Activated T-cell treated with anti-CD3 and anti-CD28 coated beads, Interleukin-2, amount 50 U/mL, for 4 hours (primary cell): ENCODE results near the gene MROH8. TPM values are rescaled to one million over a fixed set of nuclear protein-coding genes. Genes with fewer than 3 reads are reported as not detected.

Experiments used
- ATAC-seq, 2 donors: fragments of 200-7000 bp; cut with Tn5 transposase; one replicate each; pipeline ENCODE4 v1.10.0; 2021
- DNase-seq: peaks from one replicate; pipeline ENCODE4 v3.0.0-alpha.2; 2020
- H3K27me3 Mint-ChIP-seq: one replicate; pipeline ENCODE4 v1.8.0; 2021; ENCODE audit warnings: low read depth, mixed read lengths
- H3K36me3 Mint-ChIP-seq: one replicate; pipeline ENCODE4 v1.8.0; 2022; ENCODE audit warnings: mixed read lengths; ENCODE audit not compliant: insufficient read depth
- H3K4me1 Mint-ChIP-seq: one replicate; pipeline ENCODE4 v1.8.0; 2021; ENCODE audit warnings: low read depth, mixed read lengths
- H3K4me3 Mint-ChIP-seq: one replicate; pipeline ENCODE4 v1.8.0; 2021; ENCODE audit warnings: mild to moderate bottlenecking, moderate library complexity, mixed read lengths
- H3K9me3 Mint-ChIP-seq: one replicate; pipeline ENCODE4 v1.8.0; 2021; ENCODE audit warnings: mixed read lengths
- total RNA-seq, 3 donors: library from RNA; stranded (reverse); gene quantifications; one replicate each; pipeline ENCODE4 v1.2.1, GENCODE V29; 2021

MROH8 gene
- total RNA-seq, 3 donors from 2014 or later, result 0.30 to 0.61 (median 0.51) TPM

DNA sequence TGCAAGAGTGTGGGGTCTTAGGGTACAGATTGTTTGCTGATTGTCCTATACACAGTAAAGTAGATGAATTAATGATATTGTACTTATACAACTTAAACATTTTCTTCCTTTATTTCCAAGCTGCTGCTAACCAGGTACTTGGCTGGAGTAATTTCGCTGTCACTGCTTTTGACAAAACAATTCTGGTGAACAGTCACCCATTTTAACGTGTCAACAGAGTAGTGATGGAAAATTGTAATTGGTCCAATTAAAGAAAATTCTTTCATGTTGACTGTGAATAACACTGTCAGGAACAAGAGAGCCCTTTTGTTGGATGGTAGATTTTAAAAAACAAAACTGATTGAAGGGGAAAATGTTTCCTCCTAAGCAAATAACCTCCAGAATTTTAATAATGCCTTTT is 26.4 kb upstream of the MROH8 start:
- ATAC-seq (no peak), DNase-seq (no peak)
- Mint-ChIP-seq H3K9me3 (no peaks in the 10 kb centered on the region), H3K36me3 (peaks cover 44% of the 10 kb centered on the region), H3K4me1 (no peaks in the 10 kb centered on the region), H3K4me3 (no peak overlapping the region), H3K27me3 (no peaks in the 10 kb centered on the region)

- Mint-ChIP-seq H3K27me3 (no peaks in the 10 kb centered on the region), H3K36me3 (peaks cover 50% of the 10 kb centered on the region), H3K9me3 (no peaks in the 10 kb centered on the region), H3K4me1 (no peaks in the 10 kb centered on the region), H3K4me3 (no peak overlapping the region)
- no peak for ATAC-seq
- no peak for DNase-seq
Measured at GRCh38 chr20:37205130-37205529, 25.8 kb upstream of the MROH8 start.

- H3K9me3 Mint-ChIP-seq, result no peaks in the 10 kb centered on the region
- DNase-seq, result no peak
- H3K4me1 Mint-ChIP-seq, result no peaks in the 10 kb centered on the region
- peaks cover 53% of the 10 kb centered on the region for H3K36me3 Mint-ChIP-seq
- no peak for ATAC-seq
- H3K27me3 Mint-ChIP-seq, result no peaks in the 10 kb centered on the region
- no peak overlapping the region for H3K4me3 Mint-ChIP-seq
Measured at GRCh38 chr20:37204056-37204455, 24.7 kb upstream of the MROH8 start.

DNA sequence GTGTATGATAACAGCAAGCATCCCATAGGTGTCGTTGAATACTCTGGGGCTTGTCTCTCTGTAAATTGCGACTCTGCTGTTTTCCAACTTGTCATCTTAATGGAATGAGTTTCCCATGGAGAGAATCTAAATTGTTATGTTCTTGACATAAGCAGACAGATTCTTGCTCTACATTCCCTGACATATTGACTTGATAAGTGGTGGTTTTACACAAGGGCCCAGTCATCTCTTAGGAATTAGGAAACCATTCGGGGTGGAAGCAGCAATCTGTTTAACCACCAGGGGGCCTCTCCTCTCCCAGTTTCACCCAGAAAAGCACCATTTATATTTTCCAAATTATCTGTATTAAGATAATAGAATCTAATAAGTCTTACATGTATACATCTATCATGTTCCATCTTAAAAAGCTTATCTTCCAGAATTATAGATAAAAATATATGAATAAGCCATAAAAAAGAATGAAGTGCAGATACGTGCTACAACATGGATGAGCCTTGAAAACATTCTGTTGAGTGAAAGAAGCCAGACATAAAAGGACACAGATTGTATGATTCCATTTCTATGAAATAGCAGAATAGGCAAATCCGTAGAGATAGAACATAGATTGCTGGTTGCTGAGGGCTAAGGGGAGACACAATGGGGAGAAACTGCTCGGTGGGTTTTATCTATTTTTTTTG is 23.1 kb upstream of the MROH8 start:
- no peak for ATAC-seq

DNA sequence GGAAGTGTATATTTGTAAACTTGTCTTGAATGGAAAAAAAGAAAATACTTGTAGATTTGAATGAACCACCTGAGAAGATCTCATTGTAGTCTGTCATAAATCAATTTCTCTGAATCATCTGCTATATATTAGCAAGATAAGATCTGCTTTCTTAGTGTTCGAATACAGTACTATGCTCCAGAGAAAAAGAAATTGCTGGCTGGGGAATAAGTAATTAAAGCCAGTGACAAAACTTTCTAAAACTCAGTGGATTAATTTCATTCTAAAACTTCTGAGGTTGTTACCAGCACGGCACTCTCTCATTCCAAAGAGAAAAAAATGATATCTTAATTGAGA is 22.4 kb upstream of the MROH8 start:
- DNase-seq (no peak), ATAC-seq (no peak)
- Mint-ChIP-seq H3K27me3 (no peaks in the 10 kb centered on the region), H3K36me3 (peaks cover 50% of the 10 kb centered on the region), H3K4me1 (peaks cover 6% of the 10 kb centered on the region), H3K9me3 (no peaks in the 10 kb centered on the region), H3K4me3 (no peak overlapping the region)

More for the DNA sequence above, 23.1 kb upstream of the MROH8 start:
- peaks cover 51% of the 10 kb centered on the region for H3K36me3 Mint-ChIP-seq
- no peaks in the 10 kb centered on the region for H3K27me3 Mint-ChIP-seq
- DNase-seq, result no peak
- no peaks in the 10 kb centered on the region for H3K9me3 Mint-ChIP-seq
- no peaks in the 10 kb centered on the region for H3K4me1 Mint-ChIP-seq
- no peak overlapping the region for H3K4me3 Mint-ChIP-seq

DNA sequence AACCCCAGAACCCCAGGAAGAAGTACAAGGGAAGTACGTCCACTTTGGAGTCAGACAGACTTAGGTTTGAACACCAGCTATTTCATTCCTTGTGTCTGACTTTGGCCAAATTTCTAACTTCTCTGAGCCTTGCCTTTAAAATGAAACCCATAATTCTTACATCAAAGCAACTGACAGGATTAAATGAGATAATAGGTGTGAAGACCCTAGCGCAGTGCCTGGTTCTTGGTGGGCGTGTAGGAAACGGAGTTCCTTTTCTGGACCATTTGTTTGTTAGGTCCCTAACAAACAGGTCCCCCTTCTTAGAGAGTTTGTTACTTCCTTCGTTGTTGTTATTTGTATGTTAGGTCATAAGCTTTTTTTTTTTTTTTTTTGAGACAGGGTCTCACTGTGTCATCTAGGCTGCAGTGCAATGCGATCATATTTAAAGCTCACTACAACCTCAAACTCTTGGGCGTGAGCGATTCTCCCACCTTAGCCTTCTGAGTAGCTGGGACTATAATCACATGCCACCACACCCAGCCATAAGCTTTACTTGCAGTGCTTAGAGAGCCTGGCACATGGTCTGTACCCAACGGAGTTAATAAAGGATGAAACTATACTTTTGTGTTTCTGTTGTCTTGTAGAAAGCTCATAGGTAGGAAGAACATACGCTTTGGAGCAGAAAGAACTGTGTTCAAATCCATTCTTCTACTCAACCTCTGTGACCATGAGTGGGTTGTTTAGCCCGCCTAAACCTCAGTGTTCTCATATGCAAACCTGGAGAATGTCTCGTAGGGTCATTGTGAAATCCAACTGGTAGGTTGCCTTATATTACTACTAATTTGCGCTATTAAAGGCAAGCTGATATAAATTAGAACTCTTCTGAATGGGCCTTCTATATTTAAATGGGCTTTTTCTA is 21.8 kb upstream of the MROH8 start:
- Mint-ChIP-seq H3K4me1 (peaks cover 11% of the 10 kb centered on the region), H3K4me3 (no peak overlapping the region), H3K36me3 (peaks cover 53% of the 10 kb centered on the region), H3K9me3 (no peaks in the 10 kb centered on the region), H3K27me3 (no peaks in the 10 kb centered on the region)
- no peak for DNase-seq
- ATAC-seq, result no peak

DNA sequence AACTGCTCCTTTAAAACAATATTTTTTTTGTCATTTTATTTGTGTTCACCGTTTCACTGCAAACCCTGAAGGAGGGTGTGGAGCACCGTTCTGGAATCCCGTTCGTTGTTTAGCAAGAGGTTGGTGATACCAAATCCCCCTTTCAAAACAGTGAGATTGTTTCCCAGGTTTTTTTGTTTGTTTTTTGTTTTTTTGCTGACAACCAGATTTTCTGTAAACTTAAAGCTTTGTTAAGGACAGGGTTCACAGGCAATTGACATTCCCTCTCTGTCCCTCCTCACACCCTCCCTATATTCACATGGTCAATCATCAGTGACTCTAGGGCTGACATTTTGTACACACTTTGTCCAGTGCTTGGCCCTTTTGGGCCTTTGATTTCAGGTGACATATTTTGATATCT is 21.0 kb upstream of the MROH8 start:
- H3K27me3 Mint-ChIP-seq, result no peaks in the 10 kb centered on the region
- peaks cover 16% of the 10 kb centered on the region for H3K4me1 Mint-ChIP-seq
- H3K9me3 Mint-ChIP-seq, result no peaks in the 10 kb centered on the region
- ATAC-seq, result no peak
- H3K36me3 Mint-ChIP-seq, result peaks cover 48% of the 10 kb centered on the region
- DNase-seq, result no peak
- H3K4me3 Mint-ChIP-seq, result no peak overlapping the region

- Mint-ChIP-seq H3K9me3 (no peaks in the 10 kb centered on the region), H3K36me3 (peaks cover 38% of the 10 kb centered on the region)
Measured at GRCh38 chr20:37198932-37199660, 19.7 kb upstream of the MROH8 start.

GRCh38 chr20:37194621-37195417 is 15.5 kb upstream of the MROH8 start:
- H3K9me3 Mint-ChIP-seq, result no peaks in the 10 kb centered on the region
- peak overlapping the region; percentile 5 for H3K4me3 Mint-ChIP-seq
- H3K4me1 Mint-ChIP-seq, result peaks cover 61% of the 10 kb centered on the region
- H3K36me3 Mint-ChIP-seq, result peaks cover 37% of the 10 kb centered on the region
- no peaks in the 10 kb centered on the region for H3K27me3 Mint-ChIP-seq
- ATAC-seq (peak; percentile 43 to 44), DNase-seq (no peak)

More at GRCh38 chr20:37198932-37199660, 19.7 kb upstream of the MROH8 start:
- Mint-ChIP-seq H3K4me3 (no peak overlapping the region), H3K4me1 (peaks cover 28% of the 10 kb centered on the region), H3K27me3 (no peaks in the 10 kb centered on the region)
- DNase-seq, result no peak
- ATAC-seq, result no peak

GRCh38 chr20:37193821-37194220 is 14.5 kb upstream of the MROH8 start:
- H3K4me3 Mint-ChIP-seq, result no peak overlapping the region

DNA sequence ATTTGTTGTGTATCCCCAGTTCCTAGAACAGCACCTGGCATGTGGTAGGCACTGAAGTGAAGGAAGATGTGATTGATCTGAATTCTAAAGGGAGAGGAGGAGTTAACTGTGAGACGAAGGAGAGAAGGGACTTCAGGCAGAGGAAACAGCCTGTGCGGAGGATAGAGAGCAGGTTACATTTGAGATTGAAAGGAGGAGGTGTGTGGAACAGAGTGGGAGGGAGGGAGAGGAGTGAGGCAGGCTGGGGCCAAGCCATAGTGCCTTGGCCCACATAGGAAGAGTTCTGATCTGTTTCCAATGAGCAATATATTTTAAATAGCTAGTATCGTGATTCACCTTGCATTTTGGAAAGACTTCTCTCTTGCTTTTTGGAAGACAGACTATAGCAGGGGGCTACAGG is 13.9 kb upstream of the MROH8 start:
- H3K36me3 Mint-ChIP-seq, result peaks cover 32% of the 10 kb centered on the region

More at GRCh38 chr20:37193821-37194220, 14.5 kb upstream of the MROH8 start:
- ATAC-seq, result no peak
- Mint-ChIP-seq H3K4me1 (peaks cover 69% of the 10 kb centered on the region), H3K36me3 (peaks cover 34% of the 10 kb centered on the region), H3K9me3 (no peaks in the 10 kb centered on the region), H3K27me3 (no peaks in the 10 kb centered on the region)
- no peak for DNase-seq

DNA sequence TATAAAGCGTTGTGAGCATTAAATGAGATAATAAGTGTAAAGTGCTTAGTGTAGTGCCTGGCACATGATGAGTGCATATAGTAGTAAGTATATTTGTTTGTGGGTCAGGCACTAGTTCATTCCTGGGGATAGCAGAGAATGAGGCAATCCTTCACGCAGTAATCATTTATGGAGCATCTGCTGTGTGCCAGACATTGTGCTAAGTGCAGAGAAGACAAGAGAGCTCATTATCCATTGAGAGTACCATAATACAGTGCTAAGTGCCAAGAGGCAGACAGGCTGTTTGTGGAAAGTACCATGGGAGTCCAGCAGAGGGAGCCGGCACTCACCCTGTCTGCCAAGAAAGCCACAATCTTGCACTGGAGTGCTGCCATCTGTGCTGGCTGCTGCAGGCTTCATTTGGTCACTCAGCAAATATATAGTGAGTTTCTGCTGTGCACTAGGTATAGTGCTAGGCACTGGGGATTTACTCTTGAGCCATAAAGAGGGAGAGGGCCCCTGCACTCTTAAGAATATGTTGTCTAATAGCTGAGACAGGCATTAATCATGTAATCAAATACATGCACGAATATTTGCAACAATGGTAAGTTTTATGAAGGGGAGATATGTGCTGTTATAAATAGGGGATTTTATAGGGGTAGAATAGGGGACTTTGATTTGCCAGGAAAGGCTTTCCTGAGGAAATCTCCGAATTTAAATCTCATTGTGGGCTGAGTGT is 12.9 kb upstream of the MROH8 start:
- no peaks in the 10 kb centered on the region for H3K9me3 Mint-ChIP-seq
- peaks cover 72% of the 10 kb centered on the region for H3K4me1 Mint-ChIP-seq
- peak; percentile 65 to 69 for ATAC-seq
- H3K27me3 Mint-ChIP-seq, result no peaks in the 10 kb centered on the region
- no peak overlapping the region for H3K4me3 Mint-ChIP-seq
- peaks cover 34% of the 10 kb centered on the region for H3K36me3 Mint-ChIP-seq
- DNase-seq, result peak; percentile 62

More for the DNA sequence above, 13.9 kb upstream of the MROH8 start:
- Mint-ChIP-seq H3K27me3 (no peaks in the 10 kb centered on the region), H3K9me3 (no peaks in the 10 kb centered on the region), H3K4me3 (no peak overlapping the region), H3K4me1 (peaks cover 70% of the 10 kb centered on the region)
- no peak for DNase-seq
- no peak for ATAC-seq

- H3K4me3 Mint-ChIP-seq, result no peak overlapping the region
- DNase-seq, result no peak
- H3K36me3 Mint-ChIP-seq, result peaks cover 34% of the 10 kb centered on the region
- no peaks in the 10 kb centered on the region for H3K9me3 Mint-ChIP-seq
- H3K27me3 Mint-ChIP-seq, result no peaks in the 10 kb centered on the region
- H3K4me1 Mint-ChIP-seq, result peaks cover 66% of the 10 kb centered on the region
- no peak for ATAC-seq
Measured at GRCh38 chr20:37190354-37191112, 11.2 kb upstream of the MROH8 start.
